GM18505 (cell line): ENCODE data around the gene RAX2.

Experiments
- ATAC-seq: cut with Tn5 transposase; IDR thresholded peaks from one replicate; pipeline ENCODE4 v1.9.1; 2021; ENCODE audit not compliant: unreplicated experiment
- POLR2A ChIP-seq: IDR thresholded peaks from 4 replicates; pipeline ENCODE4 v1.6.1; 2011; ENCODE audit warnings: borderline replicate concordance; ENCODE audit not compliant: insufficient read depth, insufficient read length; ENCODE audit errors: extremely low read depth

The RAX2 gene

DNA sequence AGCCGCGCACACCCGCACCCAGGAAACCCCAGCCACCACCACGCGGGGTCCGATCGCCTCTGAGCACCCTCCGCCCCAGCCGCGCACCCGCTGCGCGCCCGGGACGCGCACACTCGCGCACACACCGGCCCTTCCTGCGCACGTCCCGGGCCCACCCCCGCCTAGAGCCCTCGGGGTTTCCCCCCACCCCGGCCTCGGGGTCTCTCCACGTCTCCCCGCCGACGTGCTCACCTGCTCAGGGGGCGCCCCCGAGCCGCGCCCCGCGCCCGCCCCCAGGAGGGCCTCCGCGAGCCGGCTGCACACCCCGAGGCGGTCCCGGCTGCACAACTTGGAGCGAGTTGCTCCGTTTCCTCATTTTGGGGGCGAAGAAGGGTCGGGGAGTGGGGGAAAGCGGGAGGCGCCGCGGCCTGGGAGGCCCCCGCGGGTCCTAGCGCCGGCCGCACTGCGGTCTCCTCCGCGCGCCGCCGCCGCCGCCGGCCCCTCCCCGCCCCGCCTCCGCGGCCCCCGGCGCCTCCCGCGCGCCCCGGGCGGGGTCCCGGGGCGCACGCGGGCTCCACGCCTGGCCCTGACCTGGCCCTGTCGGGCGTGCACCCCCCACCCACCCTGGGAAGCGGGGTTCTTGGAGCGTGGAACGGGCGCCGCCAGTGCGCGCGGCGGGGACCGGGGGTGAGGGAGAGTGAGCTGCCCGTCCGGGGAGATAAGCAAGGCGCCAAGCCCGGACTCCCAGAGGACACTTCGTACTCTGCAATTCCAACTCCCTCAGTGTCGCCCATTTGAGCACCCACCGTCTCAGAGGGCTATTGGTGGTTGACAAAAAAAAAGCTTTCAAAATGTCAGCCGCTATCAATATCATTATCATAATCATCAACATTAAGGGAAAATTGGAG is 14.2 kb upstream of the RAX2 start, which contains the start of gene MATK:
Gene MATK (minus strand): TSS at position 444 of the 887 bp plus-strand sequence. CDS start 1,246 bp downstream, outside the sequence.
- TF ChIP-seq POLR2A = no peak
- ATAC-seq = no peak

DNA sequence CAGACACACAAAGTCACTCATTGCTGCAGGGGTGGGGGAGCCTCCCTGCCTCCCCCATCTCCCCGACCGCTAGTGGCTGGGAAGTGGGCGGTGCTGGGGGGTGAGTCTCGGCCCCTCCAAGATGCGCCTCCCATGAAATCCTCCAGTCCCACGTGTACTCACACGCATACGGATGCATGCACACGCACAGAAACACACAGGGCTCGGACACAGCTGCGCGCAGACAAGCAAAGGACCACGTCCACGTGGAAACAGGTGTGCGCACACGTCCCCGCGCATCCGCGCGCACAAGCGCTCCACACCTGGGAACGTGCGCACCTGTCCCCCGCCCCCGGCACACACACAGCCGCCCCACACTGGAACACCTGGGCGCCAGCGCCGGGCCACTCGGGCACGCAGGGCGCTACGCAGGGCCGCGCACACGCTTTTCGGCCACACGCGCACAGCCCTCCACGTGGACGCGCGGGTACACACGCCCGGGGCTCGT is 13.5 kb upstream of the RAX2 start:
- TF ChIP-seq POLR2A = no peak
- no peak for ATAC-seq

DNA sequence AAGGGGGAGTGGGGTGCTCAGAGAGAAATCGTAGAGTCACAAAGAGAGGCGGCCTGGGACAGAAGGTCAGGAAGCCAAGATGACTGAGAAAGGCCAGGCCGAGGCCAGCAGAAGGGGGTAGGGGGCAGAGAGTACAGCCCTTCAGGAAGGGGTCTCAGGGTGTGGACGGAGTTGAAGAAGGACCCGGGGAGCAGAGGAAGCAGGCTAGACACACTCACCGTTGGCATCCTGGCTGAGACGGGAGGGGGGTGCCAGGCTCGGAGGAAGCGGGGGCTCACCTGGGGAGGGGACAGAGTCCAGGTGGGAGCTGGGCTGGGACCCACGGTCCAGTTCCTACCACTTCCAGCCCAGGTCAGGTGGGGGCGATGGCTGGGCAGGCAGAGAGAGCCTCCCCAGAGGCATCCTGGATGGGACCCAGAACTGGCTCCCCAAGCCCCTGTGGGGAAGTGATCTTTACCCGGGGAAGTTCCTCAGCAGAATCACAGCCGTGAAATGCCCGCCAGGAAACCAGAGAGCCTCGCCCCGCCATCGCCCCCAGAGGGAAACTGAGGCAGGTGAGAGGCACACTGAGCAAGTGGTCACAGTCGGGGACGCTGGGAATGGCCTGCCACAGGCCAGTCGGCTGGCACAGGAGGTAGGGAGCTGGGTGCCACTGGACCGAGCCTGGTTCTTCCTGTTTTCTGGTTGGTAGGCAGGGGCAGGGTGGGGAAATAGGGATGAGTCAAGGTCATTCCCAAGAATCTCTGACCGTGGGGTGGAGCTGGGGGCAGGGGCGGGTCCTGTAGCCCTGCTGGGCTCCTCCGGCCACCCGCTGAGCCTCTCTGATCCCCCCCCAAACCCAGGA is 12.8 kb upstream of the RAX2 start:
- no peak for TF ChIP-seq POLR2A
- ATAC-seq = no peak

DNA sequence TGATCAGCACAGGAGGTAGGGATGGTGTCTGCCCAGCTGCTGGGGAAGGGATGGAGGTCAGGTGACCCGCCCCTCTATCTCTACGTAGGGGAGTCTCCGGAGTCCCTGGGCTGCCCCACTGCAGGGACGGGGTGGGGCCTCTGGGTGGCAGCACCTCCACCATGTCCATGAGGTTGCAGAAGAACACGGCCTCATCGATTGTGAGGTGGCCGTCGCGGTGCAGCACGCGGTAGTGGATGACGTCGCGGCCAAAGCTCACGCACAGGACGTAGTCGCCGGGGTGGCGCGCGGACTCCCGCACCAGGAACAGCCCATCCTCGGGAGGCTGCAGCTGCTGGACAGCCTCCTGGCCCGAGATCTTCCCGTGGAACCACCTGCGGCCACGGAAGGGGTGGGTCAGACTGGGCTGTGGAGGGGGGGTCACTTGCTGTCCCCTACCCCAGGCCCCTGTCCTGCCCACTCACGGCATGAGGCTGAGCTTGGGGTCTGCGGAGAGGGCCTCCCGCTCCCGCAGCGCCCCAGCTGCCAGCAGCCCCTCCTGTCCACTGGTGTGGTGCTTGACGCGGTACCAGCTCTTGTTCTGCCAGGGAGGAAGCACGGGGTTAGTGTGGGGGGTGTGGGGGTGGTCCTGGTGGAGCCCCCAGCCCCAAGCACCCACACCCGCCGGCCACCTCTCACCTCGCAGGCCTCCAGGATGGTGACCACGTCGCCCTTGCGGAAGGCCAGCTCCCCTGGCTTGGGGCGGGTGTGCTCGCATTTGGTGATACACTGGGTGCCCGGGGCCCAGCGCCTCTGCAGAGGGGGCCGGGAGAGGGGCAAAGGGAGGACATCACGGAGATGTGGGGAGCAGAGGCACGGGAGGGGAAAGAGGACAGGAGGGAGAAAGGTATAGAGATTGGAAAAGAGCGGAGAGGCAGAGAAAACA is 11.9 kb upstream of the RAX2 start:
- no peak for ATAC-seq
- TF ChIP-seq POLR2A = no peak

DNA sequence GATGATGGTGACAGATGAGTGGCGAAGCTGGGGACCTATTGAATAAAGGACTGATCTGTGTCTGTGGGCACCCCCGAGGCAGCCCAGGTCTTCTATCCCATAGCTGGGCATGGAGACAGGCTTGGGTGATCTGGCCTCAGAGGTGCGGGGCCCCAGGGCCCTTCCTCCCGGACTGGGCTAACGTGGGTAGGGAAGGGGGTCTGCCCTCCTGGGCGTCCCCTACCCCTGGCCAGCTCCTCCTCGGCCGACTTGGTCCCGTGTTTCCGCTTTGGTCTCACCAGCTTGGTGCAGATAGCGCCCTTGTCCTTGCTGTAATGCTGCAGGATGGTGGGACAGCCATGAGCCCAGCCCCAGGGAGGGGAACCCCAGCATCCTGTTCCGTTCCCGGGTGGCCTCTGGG is 10.9 kb upstream of the RAX2 start:
- ATAC-seq = no peak
- no peak for TF ChIP-seq POLR2A

DNA sequence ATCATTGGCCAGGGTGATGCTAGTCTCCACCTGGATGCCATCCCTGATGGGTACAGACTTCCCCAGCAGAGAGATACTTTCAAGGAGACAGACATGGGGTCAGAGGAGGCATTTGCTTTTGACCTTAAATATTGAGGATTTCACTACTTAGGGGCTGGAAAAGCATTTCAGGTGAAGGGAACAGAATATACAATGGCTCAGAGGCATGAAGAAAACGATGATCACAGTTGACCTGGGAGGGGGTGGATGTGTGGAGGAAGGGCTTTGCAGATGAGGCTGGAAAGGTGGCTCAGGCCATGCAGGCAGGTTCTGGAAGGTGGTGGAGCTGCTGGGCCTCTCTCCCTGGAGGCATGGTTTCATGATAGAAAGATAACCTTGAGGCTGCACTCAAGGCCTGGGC is 10.3 kb upstream of the RAX2 start:
- no peak for TF ChIP-seq POLR2A
- ATAC-seq = no peak

DNA sequence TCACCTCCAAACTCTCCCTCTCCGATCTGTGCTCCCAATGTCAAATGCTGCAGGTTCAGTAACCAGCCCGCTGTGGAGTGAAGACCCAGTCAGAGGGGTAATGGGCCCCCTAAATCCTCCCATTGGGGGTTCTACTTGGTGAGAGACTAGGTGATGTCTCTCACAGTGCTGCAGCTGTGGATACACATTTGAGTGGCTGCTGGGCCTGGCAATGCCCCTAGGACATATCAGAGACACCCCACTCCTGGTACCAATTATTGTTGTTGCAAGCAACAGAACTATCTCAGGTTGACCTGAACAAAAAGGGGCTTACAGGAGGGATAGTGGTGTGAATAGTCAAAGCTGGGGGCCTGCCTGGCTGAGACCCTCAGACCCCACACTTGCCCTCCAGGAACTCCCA is 9.6 kb upstream of the RAX2 start:
- no peak for ATAC-seq
- no peak for TF ChIP-seq POLR2A

DNA sequence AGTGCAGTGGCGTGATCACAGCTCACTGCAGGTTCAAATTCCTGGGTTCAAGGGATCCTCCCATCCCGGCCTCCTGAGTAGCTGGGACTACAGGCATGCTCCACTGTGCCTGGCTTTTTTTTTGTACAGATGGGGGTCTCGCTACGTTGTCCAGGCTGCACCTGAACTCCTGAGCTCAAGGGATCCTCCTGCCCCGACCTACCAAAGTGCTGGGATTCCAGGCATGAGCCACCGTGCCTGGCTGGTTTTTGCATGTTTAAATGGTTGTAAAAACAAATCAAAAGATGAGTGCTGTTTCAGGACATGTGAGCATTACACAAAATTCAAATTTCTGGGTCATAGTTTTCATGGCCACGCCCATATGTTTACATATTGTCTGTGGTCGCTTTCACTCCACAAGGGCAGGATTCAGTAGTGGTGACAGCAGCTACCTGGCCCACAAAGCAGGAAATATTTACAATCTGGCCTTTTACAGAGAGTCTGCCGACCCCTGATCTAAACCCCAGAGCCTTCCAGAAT is 8.8 kb upstream of the RAX2 start:
- no peak for ATAC-seq
- TF ChIP-seq POLR2A = no peak

DNA sequence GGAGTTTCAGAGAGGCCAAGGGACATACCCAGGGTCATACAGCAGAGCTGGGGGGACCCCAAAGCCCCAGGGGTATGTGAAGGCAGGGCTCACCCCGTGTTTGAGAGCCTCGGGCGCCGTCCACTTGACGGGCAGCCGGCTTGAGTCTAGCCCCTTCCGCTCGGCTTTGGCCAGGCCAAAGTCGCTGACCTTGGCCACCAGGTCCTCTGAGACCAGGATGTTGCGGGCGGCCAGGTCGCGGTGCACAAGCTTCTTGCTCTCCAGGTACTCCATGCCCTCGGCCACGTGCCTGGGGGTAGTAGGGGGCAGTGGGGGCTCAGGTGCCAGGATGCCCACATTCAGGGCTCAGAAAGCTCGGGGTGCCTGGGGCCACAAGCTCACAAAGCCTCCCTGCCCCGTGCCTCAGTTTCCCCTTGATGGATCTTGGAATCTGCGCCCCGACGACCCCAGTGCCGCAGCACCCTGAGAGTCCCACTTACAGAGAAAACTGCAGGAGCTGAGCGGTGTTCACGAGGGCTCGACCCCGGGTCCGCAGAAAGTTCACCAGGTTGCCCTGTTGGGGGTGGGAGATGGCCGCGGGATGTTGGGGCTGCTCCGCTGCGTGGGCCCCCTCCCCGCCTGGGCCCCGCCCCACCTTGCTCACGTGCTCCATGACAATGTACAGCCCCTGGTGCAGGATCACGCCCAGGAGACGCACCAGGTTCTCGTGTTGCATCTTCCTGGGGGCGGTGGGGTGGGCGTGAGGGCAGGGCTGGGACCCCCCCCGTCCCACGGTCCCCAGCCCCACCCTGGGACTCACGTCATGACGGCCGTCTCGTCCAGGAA is 7.1 kb upstream of the RAX2 start:
- ATAC-seq = no peak
- no peak for TF ChIP-seq POLR2A

DNA sequence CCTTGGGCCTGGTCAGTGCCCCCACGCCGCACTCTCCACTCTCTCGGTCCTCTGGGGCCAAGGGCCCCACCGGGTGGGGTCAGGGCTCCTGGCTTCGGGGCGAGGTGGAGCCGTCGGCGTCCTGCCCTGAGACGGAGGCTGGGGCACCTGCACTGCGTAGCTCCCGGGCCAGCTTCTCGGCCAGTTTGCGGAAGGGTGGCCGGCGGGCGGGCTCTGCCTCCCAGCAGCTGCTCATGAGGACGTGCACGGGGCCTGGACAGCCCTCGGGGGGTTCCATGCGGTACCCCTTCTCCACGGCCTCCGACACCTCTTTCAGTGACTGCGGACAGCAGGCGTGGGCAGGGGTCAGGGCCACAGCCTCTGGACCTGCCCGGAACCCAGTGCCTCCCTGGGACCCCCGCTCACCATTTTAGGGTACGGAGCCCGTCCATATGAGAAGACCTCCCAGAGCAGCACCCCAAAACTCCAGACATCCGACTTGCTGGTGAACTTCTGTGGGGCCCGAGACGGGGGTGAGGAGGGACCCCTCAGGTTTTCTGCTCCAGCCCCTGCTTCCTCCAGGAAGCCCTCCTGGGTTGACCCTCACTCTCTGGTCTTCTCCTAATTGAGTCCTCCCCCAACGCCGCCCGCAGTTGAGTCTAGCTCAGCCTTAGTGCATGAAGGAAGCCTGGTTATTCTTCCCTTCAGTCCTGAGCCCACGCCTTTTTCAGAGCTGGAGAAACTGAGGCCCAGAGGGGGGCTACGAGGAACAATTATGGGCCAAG is 6.3 kb upstream of the RAX2 start:
- no peak for ATAC-seq
- TF ChIP-seq POLR2A = no peak

DNA sequence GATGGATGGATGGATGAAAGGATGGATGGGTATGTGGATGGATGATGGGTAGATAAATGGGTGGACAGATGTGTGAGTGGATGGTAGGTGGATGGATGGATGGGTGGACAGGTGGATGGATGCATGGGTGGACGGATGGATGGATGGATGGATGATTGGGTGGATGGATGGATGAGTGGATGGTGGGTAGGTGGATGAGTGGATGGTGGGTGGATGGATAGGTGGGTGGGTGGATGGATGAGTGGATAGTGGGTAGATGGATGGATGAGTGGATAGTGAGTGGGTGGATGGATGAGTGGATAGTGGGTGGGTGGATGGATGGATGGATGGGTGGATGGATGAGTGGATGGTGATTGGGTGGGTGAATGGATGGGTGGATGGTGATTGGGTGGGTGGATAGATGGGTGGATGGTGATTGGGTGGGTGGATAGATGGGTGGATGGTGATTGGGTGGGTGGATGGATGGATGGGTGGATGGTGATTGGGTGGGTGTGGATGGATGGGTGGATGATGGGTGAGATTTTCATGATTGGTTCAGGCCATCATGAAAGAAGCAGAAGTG is 4.5 kb upstream of the RAX2 start:
- no peak for TF ChIP-seq POLR2A
- ATAC-seq = no peak
